ENCODE measurements around the gene NFIC.
"Not testable (repeated sequence)": the region's sequence is repeated elsewhere in the genome, so short reads cannot be mapped to it uniquely, and the experiment has no call there.

The NFIC gene

DNA sequence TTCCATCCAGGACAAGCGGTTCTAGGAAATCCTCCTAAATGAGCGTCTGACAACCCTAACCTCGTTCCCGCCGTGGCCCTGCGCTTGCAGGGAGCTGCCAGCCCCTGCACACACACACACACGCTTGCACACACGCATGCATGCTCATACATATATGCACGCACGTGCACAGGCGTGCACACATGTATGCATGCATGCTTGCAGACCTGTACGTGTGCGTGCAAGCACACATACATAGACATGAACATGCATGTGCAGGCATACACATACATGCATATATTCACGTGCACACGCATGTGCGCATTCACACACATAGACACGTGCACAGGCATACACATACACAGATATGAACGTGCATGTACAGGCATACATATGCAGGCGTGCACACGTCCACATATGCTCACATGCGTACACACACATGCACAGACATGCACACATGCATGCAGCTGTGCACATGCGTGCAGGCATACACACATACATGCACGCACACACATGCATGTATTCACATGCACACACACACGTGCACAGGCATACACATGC lies 78.4 kb downstream of the NFIC start:
- in situ Hi-C loops (cut with MboI; ENCODE audit: low sequenced_read_pairs) = loop anchor here (25.0 kb wide), 1 partner anchor 107 kb away; no protein-coding TSS in a partner anchor

DNA sequence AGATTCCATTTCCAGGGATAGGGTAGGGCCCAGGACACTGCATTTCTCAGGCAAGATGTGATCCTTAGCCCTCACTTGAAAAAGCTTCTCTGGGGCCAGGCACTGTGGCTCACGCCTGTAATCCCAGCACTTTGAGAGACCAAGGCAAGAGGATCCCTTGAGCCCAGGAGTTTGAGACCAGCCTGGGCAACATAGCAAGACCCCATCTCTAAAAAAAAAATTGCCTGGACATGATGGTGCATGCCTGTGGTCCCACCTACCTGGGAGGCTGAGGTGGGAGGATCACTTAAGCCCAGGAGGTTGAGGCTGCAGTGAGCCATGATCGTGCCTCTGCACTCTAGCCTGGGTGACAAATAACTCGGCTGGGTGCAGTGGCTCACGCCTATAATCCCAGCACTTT lies 80.3 kb downstream of the NFIC start:
- in situ Hi-C loops (cut with MboI; ENCODE audit: low sequenced_read_pairs) = loop anchor here (25.0 kb wide), 1 partner anchor 109 kb away; no protein-coding TSS in a partner anchor

DNA sequence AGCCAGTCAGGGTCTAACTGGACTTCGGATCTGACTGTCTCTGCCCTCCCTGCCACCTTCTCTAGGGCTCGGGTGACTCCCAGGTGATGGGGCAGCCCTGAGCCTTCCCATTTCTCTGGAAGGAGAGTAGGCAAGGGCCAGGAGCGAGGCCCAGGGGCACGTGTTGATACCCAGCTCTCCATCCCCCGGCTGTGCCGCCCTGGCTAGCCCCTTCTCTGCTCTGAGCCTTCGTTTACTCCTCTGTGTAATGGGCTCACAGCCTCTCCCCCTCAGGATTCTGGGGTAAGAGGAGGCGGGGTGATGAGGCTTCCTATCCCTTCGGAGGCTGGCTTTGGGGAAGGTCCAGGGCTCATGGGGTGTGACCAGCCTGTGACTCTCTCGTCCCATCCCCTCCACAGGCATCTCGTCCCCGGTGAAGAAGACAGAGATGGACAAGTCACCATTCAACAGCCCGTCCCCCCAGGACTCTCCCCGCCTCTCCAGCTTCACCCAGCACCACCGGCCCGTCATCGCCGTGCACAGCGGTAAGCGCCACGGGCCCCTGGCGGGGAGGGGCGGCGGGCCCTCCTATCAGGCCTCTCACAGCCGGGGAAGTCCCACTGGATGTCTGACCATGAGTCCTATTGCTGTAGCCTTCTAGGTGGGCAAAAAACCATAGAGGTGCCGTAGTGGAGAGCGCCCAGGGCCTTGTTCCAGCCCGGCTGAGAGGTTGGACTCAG lies 82.4 kb downstream of the NFIC start:
- in situ Hi-C loops (cut with MboI; ENCODE audit: low sequenced_read_pairs) = loop anchor here (25.0 kb wide), 1 partner anchor 111 kb away; no protein-coding TSS in a partner anchor

DNA sequence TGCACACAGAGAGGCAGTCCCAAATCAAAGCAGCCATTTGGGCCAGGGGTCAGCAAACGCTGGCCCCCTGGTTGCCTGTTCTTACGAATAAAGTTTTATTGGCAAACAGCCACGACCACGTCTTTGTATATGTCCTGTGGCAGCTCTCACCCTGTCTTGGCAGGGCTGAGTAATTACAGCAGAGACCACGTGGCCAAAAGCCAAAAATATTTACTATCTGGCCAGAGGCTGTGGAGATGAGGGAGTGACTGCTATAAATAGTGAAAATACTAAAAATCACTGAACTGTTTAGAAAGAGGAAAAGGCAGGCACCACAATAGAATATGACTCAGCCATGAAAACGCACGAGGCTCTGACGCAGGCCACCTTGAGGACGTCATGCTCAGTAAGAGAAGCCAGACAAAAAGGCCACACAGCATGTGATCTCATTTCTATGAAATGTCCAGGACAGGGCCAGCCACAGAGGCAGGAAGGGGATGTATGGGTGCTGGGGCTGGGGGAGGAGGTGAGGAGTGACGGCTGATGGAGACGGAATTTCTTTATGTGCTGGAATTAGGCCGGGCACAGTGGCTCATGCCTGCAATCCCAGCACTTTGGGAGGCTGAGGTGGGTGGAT lies 84.5 kb downstream of the NFIC start:
- in situ Hi-C loops (cut with MboI; ENCODE audit: low sequenced_read_pairs) = no loop called here

DNA sequence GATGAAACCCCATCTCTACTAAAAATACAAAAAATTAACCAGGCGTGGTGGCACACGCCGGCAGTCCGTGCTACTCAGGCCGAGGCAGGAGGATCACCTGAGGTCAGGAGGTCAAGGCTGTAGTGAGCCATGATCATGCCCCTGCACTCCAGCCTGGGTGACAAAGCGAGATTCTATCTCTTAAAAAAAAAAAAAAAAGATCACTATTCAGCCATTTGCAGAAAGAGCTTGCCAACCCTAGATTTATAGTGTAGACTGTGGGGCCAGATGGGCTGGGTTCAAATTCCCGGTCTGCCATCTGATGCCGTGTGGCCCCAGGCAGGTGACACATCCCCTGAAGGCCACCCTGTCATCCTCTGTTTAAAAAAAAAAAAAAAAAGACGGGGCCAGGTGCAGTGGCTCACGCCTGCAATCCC lies 85.1 kb downstream of the NFIC start:
- in situ Hi-C loops (cut with MboI; ENCODE audit: low sequenced_read_pairs) = no loop called here

DNA sequence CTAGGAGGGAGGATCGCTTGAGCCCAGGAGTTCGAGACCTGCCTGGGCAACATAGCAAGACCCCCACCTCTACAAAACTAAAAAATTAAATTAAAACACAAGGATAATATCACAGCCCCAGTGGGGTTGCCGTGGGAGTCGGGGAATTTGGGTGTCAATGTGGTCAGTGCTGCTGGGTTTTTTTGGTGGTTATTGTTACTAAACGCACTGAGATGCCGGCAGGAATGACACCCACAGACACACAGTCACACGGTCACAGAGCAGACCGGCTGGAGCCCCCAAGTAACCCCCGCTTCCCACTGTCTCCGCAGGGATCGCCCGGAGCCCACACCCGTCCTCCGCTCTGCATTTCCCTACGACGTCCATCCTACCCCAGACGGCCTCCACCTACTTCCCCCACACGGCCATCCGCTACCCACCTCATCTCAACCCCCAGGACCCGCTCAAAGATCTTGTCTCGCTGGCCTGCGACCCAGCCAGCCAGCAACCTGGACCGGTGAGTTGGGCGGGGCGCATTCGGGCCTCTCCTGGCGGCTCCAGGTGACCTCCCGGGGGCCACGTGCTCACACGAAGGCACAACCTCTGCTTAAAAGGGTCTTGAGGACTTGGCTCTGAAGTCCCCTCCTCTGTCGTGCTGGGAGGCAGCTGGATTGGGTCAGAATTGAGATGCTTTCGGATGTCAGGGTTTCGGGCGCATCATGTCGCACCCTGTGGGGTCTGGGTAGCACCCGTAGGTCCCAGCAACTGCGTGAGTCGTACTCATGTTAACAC lies 86.0 kb downstream of the NFIC start:
- in situ Hi-C loops (cut with MboI; ENCODE audit: low sequenced_read_pairs) = no loop called here

DNA sequence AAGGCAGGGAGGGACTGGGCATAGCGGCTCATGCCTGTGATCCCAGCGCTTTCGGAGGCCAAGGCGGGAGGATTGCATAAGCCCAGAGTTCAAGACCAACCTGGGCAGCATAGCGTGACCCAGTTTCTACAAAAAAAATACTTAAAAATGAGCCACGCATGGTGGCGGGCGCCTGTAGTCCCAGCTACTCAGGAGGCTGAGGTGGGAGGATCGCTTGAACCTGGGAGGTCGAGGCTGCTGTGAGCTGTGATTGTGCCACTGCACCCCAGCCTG lies 86.5 kb downstream of the NFIC start:
- in situ Hi-C loops (cut with MboI; ENCODE audit: low sequenced_read_pairs) = not testable (repeated sequence)

DNA sequence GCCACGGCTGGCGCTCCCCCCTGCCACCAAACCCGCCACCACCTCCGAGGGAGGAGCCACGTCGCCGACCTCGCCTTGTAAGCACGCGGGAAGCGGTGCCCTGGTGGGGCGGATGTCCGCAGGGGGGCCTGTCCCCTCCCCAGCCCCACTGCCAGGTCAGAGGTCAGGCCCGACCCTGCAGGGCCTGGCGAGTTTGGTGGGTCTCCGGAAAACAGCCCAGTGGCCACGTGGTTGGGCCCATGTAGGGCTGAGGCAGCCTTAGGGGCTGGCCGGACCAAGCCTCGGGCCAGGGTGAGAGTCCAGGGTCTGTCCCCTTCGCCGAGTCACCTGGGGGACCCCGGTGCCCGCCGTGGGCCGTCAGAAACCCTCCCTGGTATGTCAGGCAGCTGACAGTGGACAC lies 87.5 kb downstream of the NFIC start:
- in situ Hi-C loops (cut with MboI; ENCODE audit: low sequenced_read_pairs) = no loop called here

DNA sequence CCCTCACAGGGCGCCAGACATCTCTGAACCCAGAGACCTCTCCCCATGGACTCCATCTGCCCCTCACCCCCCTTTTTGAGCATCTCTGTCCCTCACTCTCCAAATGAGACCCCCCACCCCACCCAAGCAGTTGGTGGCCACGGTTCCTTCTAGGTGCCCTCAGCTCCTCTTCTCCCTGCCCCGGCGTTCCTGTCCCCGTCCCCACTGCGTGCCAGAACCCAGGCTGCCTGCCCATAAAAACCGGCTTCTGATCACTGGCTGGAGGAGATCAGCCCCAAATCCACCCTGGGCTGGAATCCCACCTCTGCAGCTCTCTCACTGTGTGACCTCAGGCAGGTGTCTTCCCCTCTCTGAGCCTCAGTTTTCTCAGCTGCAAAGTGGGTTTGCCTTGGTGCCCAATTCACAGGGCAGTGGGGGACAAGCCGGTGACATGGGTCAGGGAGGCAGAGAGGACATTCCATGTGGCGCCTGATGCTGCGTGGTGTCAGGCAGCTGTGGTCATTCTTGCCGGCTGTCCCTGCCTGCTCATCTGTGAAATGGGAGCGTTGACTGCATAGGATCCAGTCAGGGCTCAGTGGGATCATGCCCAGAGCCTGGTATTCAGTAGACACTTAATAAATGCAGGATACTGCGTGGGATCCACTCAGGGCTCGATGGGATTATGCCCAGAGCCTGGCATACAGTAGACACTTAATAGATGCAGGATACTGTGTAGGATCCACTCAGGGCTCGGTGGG lies 88.4 kb downstream of the NFIC start:
- in situ Hi-C loops (cut with MboI; ENCODE audit: low sequenced_read_pairs) = no loop called here

DNA sequence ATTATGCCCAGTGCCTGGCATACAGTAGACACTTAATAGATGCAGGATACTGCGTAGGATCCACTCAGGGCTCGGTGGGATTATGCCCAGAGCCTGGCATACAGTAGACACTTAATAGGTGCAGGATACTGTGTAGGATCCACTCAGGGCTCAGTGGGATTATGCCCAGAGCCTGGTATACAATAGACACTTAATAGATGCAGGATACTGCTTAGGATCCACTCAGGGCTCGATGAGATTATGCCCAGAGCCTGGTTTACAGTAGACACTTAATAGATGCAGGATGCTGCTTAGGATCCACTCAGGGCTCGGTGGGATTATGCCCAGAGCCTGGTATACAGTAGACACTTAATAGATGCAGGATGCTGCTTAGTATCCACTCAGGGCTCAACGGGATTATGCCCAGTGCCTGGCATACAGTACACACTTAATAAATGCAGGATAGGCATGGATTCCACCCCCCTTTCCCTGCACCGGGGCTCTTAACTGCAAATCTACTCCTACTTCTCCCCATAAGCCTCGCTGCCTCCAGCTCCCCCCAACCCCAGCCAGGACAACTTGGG lies 89.1 kb downstream of the NFIC start:
- in situ Hi-C loops (cut with MboI; ENCODE audit: low sequenced_read_pairs) = no loop called here

DNA sequence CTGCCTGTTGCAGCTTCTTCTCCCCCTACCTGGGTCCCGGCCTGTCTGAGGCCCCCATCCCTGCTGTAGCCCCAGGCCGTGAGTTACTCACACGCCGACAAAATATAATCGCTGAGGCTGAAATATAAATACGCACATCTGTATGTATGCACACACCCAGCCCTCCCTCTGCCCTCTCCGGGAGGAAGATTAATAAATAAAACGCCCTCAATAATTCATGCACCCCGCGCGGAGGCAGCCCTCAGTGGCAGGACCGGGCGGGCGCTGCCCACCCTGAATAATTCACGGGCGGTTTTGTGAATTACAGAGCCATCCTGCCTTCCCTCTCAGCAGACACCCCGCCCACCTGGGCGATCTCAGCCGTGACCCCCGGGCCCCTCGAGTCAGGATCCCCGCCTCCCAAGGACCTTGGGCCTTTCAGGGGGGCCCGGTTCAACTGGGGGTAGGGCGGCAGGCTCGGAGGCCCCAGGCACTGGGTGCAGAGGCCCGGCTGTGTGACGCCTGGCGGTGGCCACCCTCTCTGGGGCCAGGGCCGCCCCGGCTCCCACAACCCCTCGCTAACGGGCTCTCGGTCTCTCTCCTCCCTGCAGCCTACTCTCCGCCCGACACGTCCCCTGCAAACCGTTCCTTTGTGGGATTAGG lies 89.7 kb downstream of the NFIC start:
- in situ Hi-C loops (cut with MboI; ENCODE audit: low sequenced_read_pairs) = no loop called here

DNA sequence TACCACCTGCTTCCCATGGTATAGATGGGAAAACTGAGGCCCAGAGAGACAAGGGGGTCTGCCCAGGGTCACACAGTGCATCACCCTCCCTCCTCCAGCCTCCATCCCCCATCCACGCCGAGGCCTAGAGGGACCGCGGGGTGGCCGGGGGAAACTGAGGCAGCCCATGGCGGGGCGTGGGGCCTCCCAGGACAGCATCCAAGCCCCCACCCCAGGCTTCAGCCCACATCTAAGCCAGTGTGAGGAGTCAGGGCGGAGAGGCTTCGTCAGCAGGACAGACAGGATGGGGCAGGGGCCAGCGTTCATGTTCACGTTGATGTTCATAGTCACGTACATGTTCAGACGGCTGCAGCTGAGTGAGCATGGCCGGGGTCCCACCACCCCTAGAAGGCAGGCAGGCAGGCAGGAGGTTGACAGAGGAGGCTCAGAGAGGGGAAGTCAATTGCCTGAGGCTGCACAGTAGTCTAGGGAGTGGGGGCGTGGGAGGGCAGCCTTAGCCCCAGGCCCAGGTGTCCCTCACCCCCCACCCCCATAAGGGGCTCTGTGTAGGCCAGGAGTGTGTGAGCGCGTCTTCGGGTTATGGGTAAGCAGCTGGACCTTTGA lies 90.6 kb downstream of the NFIC start:
- in situ Hi-C loops (cut with MboI; ENCODE audit: low sequenced_read_pairs) = no loop called here

DNA sequence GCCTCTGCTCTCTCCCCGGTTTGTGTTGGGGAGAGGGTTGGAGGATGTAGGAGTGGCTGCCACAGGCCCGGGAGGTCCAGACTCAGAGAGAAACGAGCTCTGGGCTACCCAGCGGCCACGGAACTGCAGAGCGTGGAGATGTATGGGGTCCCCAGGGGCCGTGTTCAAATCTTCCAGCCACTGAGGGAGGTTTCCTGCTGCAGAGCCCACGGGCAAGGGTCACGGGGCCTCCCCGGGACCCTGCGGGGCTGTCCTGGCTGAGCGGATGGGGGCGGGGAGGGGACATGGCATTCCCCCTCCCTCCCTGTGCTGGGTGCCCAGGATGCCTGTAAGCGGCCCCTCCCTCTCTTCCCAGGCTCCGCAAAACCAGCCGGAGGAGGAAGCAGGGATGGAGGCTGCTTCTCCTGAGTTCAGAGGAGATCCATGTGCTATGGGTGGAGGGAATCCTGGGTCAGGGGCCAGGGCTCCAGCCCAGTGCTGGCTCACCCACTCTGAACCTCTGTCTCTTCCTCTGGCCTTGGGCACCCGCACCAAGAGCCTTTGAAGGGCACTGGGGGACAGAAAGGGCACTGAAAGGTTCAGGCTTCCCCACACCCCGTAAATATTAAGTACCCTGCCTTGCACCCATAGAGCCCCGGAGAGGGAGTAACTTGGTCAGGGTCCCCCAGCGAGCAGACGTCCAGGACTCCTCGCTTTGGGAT lies 91.3 kb downstream of the NFIC start:
- in situ Hi-C loops (cut with MboI; ENCODE audit: low sequenced_read_pairs) = no loop called here

DNA sequence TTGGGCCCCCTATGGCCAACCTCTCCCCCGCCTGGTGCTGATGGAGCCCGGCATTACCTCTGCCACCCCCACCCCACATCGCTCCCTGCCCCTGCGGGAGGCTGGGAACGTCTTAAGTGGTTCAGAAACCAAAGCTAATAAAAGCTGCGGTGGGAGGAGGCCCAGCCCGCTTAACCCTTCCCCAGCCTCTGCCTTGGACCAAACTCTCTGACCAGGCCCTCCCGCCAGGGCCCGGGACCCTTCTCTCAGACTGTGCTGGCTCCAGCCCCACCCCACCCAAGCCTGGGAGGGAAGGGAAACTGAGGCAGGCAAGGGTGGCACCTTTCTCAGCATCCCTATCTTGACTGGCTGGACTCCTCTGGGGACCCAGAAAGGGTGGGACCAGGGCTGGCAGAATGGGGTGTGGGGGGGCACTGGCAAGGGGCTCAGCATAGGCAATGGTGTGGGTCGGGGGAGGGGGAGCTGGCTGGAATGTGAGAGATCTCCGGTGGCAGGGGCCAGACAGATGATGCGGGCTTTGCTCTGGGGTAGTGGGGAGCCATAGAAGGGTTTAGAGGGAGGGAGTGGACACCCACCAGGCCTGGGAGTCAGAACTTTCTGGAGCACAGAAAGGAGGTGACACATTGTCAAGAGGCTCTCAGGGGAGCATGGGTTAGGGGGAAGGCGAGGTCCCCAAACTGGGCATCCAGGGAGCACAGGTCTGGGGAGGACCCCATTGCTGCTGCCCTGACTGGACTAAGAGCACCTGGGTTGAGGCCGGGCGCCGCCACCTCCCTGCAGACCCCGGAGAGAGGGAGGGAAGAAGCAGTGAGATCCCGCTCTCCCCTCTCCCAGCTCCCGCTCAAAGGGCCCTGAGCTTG lies 92.1 kb downstream of the NFIC start:
- in situ Hi-C loops (cut with MboI; ENCODE audit: low sequenced_read_pairs) = no loop called here

DNA sequence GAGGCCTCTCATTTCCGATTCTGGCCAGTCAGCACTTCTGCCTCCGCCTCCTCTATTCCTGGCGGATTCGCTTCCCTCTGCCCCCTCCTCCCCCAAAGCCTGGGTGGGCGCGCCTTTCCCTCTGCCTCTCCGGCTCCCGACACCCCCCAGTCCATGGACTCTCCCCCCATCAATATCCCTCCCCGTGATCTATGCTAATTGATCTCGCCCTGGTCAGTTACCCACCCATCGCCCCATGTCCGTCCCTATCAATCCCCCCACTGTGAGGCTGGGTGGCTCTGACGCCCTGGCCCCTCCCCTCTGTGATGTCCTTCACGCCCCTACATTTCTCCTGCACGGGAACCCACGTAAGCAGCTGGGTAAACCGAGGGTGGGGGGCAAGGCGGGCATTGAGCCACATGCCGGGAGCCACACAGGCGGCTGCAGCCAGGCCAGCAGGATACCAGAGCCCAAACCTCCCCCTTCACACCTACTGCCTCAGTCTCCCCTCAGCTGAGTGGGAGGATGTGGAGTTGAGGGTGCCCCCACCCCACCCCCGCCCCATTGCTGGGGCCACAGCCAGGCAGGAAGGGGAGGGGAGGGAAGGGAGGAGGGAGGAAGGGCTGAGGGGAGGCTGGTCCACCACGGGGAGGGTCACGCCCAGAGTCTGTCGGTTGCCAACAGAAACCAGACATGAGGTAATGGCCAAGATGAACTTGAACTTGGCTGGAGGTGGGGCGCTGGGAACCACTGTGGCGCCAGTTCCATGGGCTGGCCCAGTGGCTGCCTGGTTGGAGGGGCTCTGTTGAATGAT lies 92.9 kb downstream of the NFIC start:
- in situ Hi-C loops (cut with MboI; ENCODE audit: low sequenced_read_pairs) = no loop called here

DNA sequence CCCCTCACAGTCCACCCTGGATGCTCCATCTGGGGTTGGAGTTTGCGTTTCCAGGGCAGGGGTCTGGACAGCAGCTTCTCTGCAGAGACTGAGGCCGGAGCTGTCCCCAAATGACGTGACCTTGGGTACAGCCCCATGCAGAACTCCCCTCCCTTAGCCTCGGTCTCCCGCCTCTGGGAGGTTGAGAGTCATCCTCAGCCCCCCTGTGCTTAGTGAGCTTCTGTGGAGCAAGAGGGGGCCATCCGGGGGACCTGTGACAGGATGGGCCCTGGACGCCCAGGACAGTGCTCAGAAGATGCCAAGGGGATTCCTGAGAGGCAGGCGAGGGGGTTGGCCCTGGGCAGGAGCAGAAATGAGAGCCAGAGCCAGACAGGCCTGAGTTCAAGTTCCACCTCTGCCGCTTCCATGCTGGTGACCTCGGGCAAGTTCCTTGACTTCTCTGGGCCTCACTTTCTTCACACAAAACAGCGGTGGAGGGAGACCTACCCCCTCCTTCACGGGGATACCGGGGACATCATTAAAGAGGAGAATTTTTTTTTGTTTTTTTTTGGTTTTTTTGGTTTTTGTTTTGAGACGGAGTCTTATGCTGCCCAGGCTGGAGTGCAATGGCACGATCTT lies 93.7 kb downstream of the NFIC start:
- in situ Hi-C loops (cut with MboI; ENCODE audit: low sequenced_read_pairs) = no loop called here
